Activated CD8-positive, alpha-beta T cell treated with anti-CD3 and anti-CD28 coated beads, Interleukin-2, amount 10 ng/mL, durations not matched to agents 7 days and 5 days (primary cell): ENCODE measurements around the gene RPH3AL. TPM values are rescaled to one million over a fixed set of nuclear protein-coding genes. Genes with fewer than 3 reads are reported as not detected.

ENCODE experiments used
- total RNA-seq, 2 experiments: library from RNA; stranded (reverse); gene quantifications; one replicate each; pipeline ENCODE4 v1.2.3, GENCODE V29; 2021

Gene RPH3AL
- total RNA-seq, 2 experiments from 2014 or later, result 2.5 to 3.8 TPM

Other genes with a start within 250 kb of the RPH3AL start
- not detected for gene SCGB1C2, start 215.2 kb downstream of the RPH3AL start, total RNA-seq
- gene DOC2B, start 171.2 kb downstream of the RPH3AL start, total RNA-seq, result not detected
- gene RFLNB, start 93.1 kb upstream of the RPH3AL start, total RNA-seq, result 100 to 1,000 TPM; 165 to 166 TPM